ENCODE results near the gene FBXW5. TPM values are rescaled to one million over a fixed set of nuclear protein-coding genes. Genes with fewer than 3 reads are reported as not detected.
A peak's percentile ranks its signal among the peaks of the same experiment; 100 is the strongest.

The FBXW5 gene
- total and polyA plus RNA-seq, 9 of the 15 experiments (the other 6 are each of a cell fraction or from before 2014, with no cell fraction given) = 0.21 to 128 (median 37.0) TPM

GRCh38 chr9:136973618-136974617, 29.4 kb upstream of the FBXW5 start:
- POLR2A ChIA-PET = interaction anchor here (0.6 to 1.6 kb wide), 6 partner anchors 9 to 470 kb away, joined by 3 to 6 read pairs (median 4); partner anchors contain the start of gene PAXX
- intact Hi-C loops (cut with micrococcal nuclease) = loop anchor here (2.0 kb wide), 1 partner anchor 61 kb away; no protein-coding TSS in a partner anchor

More at GRCh38 chr9:136973618-136974617, 29.4 kb upstream of the FBXW5 start:
- no peaks in the 10 kb centered on the region for H3K9me3 ChIP-seq (replicated peaks; ENCODE audit: control insufficient read depth, insufficient read depth, low read depth, low read length)
- no peaks in the 10 kb centered on the region for H4K20me1 ChIP-seq (replicated peaks; ENCODE audit: control insufficient read depth, insufficient read depth, low read length)
- no peaks in the 10 kb centered on the region for H3K9me1 ChIP-seq (ENCODE audit: control insufficient read depth, insufficient read depth, low read length)
- H3K27me3 ChIP-seq (ENCODE audit: control insufficient read depth in 2 of 2, insufficient read depth in 2 of 2, low read length in 2 of 2) = no peaks in the 10 kb centered on the region
- TF ChIP-seq SMARCA5 (IDR thresholded peaks at IDR 0.05) (no peak), MTA2 (IDR thresholded peaks at IDR 0.05; ENCODE audit: low read depth) (no peak), HLTF (IDR thresholded peaks at IDR 0.05) (no peak), ETV6 (IDR thresholded peaks at IDR 0.05; ENCODE audit: borderline replicate concordance in 1 of 2, low read depth in 2 of 2, low read length in 1 of 2) (no peak), ETV6 (CRISPR knock-in tag; IDR thresholded peaks at IDR 0.05; ENCODE audit: borderline replicate concordance) (no peak), ELF2 (CRISPR knock-in tag; IDR thresholded peaks at IDR 0.05) (no peak), COPS2 (conservative IDR thresholded peaks at IDR 0.05) (no peak), ZNF696 (CRISPR knock-in tag; conservative IDR thresholded peaks at IDR 0.05) (no peak), ZNF407 (IDR thresholded peaks at IDR 0.05; ENCODE audit: low read depth) (no peak), CAMTA2 (CRISPR knock-in tag; conservative IDR thresholded peaks at IDR 0.05) (no peak)
- peak overlapping the region in 1 of 2 experiments; percentile 73; a peak in 2 of 4 replicates for H3K9ac ChIP-seq (ENCODE audit: insufficient read depth in 1 of 2, low read depth in 2 of 2, low read length in 2 of 2)
- no peak overlapping the region for H3K4me3 ChIP-seq
- BruUV-seq (replicated peaks) = no TSS peak
- in situ Hi-C loops (cut with MboI) = no loop called here
- H2AFZ ChIP-seq (ENCODE audit: low read depth, low read length) = no peak overlapping the region
- FAIRE-seq (no peak), ATAC-seq (no peak), DNase-seq (ENCODE audit: extremely low read depth in 1 of 4, low spot score in 3 of 4) (peak in 2 of 4 experiments; percentile 43 to 44)
- no peaks in the 10 kb centered on the region for H3K36me3 ChIP-seq (ENCODE audit: control insufficient read depth, insufficient read depth, low read length)
- H3K79me2 ChIP-seq (ENCODE audit: control insufficient read depth, insufficient read depth, low read length) = no peaks in the 10 kb centered on the region
- CTCF ChIA-PET (ENCODE audit: low intra/inter-chr PET ratio) = no interaction called here
- H3K4me1 ChIP-seq (replicated peaks in 1 of 2; ENCODE audit: control insufficient read depth in 2 of 2, insufficient read depth in 2 of 2, low read length in 2 of 2) = peaks cover 0 to 90% of the 10 kb centered on the region in 2 experiments; a peak in 4 of 5 replicates
- no peak overlapping the region for H3K4me2 ChIP-seq (ENCODE audit: insufficient read depth, low read length)
- 50% methylated on average over 25 of the region's 29 CpGs for WGBS (ENCODE audit: insufficient coverage, low coverage, missing lambda C conversion rate)
- H3K27ac ChIP-seq (ENCODE audit: extremely low read depth, low read depth, low read length) = no peak overlapping the region

All from K562 (cell line).